GM13977 (cell line): Measurements from ENCODE around the gene BCAS3.
"Not testable (repeated sequence)": the region's sequence is repeated elsewhere in the genome, so short reads cannot be mapped to it uniquely, and the experiment has no call there.

Source experiments
- DNase-seq: peaks from one replicate; pipeline ENCODE4 v3.0.0; 2012; ENCODE audit warnings: low spot score
- in situ Hi-C: fragments of 300-500 bp; cut with MboI; formaldehyde crosslinking; loops from one replicate; pipeline ENCODE4 v1.12.0; 2022; ENCODE audit warnings: low sequenced_read_pairs, low pct_unique_long_range_greater_than_20kb, mixed read lengths, inconsistent platforms; ENCODE audit not compliant: unreplicated experiment
- TF ChIP-seq, protein P1 (sequence below): IDR thresholded peaks from 2 replicates; pipeline ENCODE4 v1.5.1; 2012; ENCODE audit warnings: mild to moderate bottlenecking, control low read depth; ENCODE audit not compliant: insufficient read depth; ENCODE audit errors: extremely low read depth, missing control alignments

The BCAS3 gene

DNA sequence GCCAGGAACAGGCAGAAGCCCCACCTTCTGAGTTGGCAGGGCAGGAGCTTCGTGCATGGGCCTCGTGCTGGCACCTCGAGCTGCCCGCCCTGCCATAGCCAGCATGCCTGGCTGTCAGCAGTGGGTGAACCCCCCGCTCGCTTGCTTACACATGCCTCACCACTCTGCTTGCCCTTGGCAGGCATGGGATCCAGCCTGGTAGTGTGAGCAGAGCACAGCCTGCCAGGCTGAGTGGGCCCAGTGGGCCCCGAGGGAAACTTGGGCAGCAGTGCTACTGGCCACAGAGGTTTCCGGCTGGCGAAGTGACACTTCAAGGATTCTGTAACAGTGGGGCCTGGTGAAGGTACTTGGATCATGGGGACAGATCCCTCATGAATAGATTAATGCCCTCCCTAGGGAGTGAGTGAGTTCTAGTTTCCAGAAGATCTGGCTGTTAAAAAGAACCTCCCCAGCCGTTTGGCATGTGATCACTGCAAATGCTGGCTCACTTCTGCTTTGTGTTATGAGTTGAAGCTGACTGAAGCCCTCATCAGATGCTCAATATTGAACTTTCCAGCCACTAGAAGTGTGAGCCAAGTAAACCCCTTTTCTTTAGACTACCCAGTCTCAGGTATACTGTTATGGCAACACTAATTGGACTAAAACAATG lies 114.7 kb downstream of the BCAS3 start:
- no peak for DNase-seq
- TF ChIP-seq, protein P1, sequence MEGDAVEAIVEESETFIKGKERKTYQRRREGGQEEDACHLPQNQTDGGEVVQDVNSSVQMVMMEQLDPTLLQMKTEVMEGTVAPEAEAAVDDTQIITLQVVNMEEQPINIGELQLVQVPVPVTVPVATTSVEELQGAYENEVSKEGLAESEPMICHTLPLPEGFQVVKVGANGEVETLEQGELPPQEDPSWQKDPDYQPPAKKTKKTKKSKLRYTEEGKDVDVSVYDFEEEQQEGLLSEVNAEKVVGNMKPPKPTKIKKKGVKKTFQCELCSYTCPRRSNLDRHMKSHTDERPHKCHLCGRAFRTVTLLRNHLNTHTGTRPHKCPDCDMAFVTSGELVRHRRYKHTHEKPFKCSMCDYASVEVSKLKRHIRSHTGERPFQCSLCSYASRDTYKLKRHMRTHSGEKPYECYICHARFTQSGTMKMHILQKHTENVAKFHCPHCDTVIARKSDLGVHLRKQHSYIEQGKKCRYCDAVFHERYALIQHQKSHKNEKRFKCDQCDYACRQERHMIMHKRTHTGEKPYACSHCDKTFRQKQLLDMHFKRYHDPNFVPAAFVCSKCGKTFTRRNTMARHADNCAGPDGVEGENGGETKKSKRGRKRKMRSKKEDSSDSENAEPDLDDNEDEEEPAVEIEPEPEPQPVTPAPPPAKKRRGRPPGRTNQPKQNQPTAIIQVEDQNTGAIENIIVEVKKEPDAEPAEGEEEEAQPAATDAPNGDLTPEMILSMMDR, result no peak
- in situ Hi-C loops, result no loop called here

DNA sequence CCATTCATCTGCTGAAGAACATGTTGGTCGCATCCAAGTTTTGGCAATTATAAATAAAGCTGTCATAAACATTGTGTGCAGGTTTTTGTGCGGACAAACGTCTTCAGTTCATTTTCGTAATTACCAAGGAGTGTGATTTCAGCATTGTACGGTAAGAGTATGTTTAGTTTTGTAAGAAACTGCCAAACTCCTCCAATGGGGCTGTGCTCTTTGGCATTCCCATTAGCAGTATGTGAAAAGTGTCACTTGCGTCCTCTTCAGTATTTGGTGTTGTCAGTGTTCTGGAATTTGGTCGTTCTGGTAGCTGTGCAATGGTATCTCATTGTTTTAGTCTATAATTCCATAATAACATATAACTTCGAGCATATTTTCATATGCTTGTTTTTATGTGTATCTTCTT lies 120.9 kb downstream of the BCAS3 start:
- in situ Hi-C loops, result no loop called here
- DNase-seq, result no peak
- TF ChIP-seq, protein P1, result no peak

DNA sequence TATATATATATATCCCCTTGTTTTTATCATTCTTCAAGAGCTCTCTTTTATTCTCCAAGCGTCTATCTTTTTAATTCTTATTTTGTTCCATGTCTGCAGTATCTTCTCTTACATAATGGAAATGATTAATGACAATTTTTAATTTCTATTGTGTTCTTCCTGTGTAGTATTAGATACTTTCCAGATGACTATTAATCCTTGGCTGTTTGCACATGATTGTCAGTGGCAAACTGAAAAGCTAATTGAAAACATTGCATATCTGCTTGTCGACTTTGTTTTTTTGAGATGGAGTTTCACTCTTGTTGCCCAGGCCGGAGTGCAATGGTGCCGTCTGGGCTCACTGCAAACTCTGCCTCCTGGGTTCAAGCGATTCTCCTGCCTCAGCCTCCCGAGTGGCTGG lies 124.7 kb downstream of the BCAS3 start:
- DNase-seq, result no peak
- in situ Hi-C loops, result no loop called here
- TF ChIP-seq, protein P1, result no peak

DNA sequence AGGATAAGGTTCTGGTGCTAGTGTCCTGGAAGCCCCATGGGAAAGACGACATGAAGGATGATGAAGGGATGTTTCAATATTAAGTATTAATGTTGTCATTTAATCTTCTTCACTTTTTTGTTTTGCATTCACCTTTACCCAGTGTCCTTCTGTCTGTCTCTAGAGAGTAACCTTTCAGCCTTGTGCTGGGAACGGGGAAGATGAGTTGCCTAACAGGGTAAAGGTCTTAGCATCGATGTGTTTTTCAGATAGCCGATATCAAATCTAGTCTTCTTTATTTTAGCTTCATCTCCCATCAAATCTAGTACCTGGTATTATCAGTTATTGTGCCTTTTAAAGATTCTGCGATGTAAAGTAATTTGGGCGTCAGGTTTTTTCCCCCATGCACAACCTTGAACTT lies 125.4 kb downstream of the BCAS3 start:
- TF ChIP-seq, protein P1, result no peak
- no peak for DNase-seq
- in situ Hi-C loops, result no loop called here

DNA sequence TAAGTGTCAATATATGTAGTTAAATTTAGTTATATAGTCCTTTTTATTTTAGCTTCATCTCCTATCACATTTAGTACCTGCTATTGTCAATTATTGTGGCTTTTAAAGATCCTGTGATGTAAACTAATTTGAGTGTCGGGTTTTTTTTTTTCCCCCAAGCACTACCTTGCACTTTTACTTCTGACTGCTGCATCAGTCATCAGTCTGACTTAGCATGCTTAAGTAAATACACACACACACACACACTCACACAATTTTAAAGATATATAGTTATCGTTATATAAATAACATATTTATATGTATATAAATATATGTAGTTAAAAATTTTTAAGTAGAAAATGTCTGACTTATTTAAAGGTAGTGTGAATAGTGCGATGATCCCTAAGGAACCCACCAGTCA lies 127.2 kb downstream of the BCAS3 start:
- TF ChIP-seq, protein P1, result no peak
- no peak for DNase-seq
- in situ Hi-C loops, result no loop called here

DNA sequence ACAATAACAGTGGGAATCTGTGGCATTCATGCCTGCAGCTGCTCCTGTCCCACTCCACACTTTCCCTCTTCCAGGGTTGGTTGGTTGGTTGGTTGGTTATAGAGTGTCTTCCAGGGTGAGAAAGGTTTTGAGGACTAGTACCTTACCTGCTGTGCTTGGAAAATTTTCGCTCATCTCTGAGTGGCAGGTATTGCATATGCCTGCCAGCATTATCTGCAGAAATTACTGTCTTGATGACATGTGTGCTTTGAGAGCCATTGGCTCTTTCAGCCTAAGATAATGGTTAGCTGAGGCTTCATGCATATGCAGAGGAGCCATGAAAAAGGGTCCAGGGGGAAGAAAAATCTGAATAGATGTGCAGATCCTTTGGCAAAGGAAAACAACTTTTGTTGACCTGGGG lies 131.8 kb downstream of the BCAS3 start:
- in situ Hi-C loops, result no loop called here

DNA sequence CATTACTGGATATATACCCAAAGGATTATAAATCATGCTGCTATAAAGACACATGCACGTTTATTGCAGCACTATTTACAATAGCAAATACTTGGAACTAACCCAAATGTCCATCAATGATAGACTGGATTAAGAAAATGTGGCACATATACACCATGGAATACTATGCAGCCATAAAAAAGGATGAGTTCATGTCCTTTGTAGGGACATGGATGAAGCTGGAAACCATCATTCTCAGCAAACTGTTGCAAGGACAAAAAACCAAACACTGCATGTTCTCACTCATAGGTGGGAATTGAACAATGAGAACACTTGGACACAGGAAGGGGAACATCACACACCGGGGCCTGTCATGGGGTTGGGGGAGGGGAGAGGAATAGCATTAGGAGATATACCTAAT lies 137.3 kb downstream of the BCAS3 start:
- DNase-seq, in situ Hi-C loops: not testable (repeated sequence)

More for the DNA sequence above, 131.8 kb downstream of the BCAS3 start:
- TF ChIP-seq, protein P1, result no peak
- DNase-seq, result no peak
